Renal cortex interstitium (tissue), 11 donors: Measurements from ENCODE around the gene PGBD5. TPM values are rescaled to one million over a fixed set of nuclear protein-coding genes. Genes with fewer than 3 reads are reported as not detected.
"Not testable (repeated sequence)": the region's sequence is repeated elsewhere in the genome, so short reads cannot be mapped to it uniquely, and the experiment has no call there.

ENCODE experiments used
- DNase-seq, 11 donors: peaks; one replicate each; pipeline ENCODE4 v3.0.0-alpha.2; 2013; ENCODE audit warnings: low read depth in 9 of 11, low spot score in 4 of 11; ENCODE audit errors: extremely low read depth in 1 of 11
- polyA plus RNA-seq, 3 donors: library from polyadenylated mRNA; unstranded; fragments of 120-200 nt; gene quantifications; one replicate each; pipeline ENCODE4 v1.2.1, GENCODE V29; 2013; ENCODE audit not compliant: insufficient read length in 3 of 3

PGBD5 gene
- polyA plus RNA-seq, 3 donors: 7.0 to 8.1 (median 7.8) TPM

DNA sequence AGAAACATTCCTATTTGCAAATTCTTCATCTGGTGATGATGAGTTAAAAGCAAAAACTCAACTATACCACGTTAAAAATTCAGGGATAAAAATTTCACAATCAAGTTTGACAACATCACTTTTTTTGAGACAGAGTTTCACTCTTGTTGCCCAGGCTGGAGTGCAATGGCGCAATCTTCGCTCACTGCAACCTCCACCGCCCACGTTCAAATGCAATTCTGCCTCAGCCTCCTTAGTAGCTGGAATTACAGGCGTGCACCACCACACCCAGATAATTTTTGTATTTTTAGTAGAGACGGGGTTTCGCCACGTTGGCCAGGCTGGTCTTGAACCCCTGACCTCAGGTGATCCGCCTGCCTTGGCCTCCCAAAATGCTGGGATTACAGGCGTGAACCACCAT, 19.4 kb downstream of the PGBD5 start:
- DNase-seq: not testable (repeated sequence)

- DNase-seq: no peak
Measured at GRCh38 chr1:230403442-230403841, 22.7 kb downstream of the PGBD5 start.

GRCh38 chr1:230401763-230402294, 24.3 kb downstream of the PGBD5 start:
- DNase-seq: peak in 3 of 11 donors; percentile 21 to 41 (median 36)

GRCh38 chr1:230401101-230401500, 25.0 kb downstream of the PGBD5 start:
- DNase-seq: no peak

DNA sequence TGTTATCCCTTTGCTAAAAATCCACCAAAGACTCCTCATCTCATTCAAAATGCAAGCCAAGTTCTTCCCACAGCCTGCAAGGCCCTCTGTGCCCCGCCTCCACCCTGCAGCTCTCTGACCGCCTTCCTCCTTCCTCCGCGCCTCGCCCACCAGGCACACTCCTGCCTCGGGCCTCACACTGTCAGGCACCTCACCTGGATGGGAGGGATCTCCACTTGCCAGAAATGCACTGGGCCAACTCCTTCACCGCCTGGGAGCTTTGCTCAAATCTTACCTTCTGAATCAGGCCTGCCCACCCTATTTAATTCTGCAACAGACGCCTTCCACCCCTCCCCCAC, 26.2 kb downstream of the PGBD5 start:
- DNase-seq: no peak

GRCh38 chr1:230399321-230400006, 26.7 kb downstream of the PGBD5 start:
- DNase-seq: no peak

DNA sequence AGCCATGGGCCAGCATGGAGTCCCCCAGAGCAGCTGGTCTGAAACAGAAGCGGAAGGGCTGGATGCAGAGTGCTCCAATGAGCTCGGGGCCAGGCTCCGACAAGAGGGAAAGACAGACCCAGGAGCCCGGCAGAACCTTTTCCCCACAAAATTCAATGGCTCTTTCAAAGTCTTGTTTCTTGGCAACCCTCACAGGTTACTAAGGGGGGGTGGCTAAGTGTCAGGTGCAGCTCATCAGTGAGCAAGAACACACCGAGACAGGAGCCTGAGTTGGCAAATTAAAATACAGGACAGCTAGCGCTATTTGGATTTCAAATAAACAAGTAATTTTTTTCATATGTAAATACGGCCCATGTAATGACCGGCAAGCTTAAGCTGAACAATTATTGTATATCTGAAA, 27.3 kb downstream of the PGBD5 start:
- DNase-seq: no peak

DNA sequence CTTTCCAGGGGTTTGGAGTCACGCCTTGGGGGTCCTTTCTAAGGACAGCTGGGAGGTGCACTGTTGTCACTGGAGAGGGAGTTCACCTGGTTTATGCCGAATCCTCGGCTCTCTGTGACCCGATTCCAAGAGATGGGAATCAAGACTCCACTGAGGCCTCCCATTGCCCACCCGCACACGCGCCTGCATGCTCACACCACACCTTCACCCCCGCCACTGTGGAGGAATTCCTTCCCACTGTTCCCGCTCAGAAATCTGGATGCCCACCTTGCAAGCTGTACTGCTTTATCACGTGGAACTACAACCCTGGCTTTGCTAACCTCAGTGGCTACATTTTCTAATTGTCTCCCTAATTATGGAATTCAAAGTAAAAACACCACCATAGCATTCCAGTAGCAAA, 29.2 kb downstream of the PGBD5 start:
- DNase-seq: no peak

DNA sequence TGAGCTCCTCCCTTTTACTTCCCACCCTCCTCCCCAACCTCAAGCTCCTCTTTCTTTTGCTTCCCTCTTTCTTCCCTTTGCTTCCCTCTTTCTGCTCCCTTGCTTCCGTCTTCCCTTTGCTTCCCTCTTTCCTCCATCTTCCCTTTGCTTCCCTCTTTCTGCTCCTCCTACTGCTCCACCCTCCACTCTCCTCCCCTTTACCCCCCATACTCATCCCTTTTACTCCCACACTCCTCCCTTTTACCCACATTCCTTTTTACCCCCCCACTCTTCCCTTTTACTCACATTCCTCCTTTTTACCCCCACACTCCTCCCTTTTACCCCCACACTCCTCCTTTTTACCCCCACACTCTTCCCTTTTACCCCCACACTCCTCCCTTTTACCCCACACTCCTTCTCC, 30.2 kb downstream of the PGBD5 start:
- no peak for DNase-seq

DNA sequence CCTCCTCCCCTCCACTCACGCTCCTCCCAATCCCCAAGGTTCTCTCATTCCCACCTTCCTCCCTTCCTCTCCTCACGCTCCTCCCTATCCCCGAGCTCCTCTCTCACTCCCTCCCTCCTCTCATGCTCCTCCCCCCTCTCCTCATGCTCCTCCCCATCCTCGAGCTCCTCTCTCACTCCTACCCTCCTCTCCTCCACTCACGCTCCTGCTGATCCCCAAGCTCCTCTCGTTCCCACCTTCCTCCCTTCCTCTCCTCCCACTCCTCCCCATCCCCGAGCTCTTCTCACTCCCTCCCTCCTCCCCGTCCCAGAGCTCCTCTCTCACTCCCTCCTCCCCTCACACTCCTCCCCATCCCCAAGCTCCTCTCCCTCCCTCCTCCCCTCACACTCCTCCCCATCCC, 31.4 kb downstream of the PGBD5 start:
- DNase-seq: no peak

DNA sequence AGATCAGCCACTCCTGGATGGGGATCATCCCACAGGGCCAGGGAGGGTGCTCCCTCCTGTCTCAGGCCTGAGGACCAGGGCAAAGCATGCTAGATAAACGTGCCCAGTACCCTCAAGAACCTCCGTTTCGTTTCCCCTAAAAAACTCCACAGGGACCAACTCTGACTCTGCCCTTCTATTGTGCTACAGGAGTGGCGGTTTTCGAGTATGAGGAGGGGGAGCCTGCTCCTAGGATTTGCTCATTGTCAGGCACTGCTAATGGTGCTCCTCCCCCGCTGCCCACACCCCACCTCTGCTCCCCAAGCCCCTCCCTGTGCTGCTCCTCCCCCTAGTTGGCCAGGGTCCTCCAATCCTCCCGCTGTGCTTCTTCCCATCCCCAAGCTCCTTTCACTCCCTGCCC, 32.0 kb downstream of the PGBD5 start:
- no peak for DNase-seq

DNA sequence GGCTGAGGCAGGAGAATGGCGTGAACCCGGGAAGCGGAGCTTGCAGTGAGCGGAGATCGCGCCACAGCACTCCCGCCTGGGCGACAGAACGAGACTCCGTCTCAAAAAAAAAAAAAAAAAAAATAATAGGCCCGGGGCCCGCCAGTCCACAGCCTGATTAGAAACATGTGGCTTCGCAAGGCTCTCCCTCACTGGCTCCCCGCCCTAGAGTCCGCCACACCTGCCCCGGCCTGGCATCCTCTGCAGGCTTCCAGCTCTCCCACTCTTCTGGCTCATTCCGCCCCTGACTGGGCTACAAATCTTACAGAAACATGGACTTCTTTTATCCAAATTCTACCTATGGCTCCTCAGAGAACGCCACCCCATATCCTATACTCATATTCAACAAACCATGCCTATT, 32.4 kb downstream of the PGBD5 start:
- DNase-seq: no peak

- DNase-seq: no peak
Measured at GRCh38 chr1:230392920-230393521, 33.1 kb downstream of the PGBD5 start.

DNA sequence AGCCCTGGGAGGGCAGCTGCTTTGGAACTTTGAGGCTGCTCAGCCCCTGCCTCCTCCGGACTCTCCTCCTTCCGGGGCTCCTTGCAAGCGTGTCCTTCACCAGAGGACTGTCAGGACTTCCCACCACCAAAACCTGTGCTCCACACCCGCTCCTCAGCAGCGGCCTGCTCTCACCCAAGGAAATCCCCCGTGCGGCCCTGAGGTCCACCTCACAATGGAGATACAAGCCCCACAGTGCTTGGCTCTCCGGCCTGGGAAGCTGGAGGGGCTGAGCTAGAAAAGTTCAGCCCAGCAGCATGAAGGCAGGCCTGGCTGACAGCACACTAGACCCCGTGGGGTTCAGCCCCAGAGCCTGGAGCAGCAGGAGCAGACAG, 33.6 kb downstream of the PGBD5 start:
- no peak for DNase-seq

- no peak for DNase-seq
Measured at GRCh38 chr1:230391776-230392535, 34.2 kb downstream of the PGBD5 start.

DNA sequence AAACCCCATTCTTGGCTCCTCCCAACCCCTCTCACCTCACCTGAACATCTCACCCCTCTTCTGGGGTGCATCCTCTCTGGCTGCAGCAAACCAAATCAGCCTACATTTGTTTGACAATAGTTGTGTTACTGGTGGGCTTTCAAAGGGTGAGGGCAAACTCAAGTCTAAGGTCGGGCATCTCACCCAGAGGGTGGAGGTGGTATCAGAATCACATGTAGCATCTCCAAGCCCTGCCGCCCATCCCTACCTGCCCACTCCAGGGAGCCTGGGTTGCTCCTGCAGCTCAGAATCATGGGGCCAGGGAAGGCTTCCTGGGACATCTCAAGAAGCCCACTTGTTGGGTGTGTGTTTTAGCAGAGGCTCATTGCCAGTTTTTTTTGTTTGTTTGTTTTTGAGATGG, 35.8 kb downstream of the PGBD5 start:
- DNase-seq: no peak

GRCh38 chr1:230387876-230388275, 38.3 kb downstream of the PGBD5 start:
- DNase-seq: no peak

DNA sequence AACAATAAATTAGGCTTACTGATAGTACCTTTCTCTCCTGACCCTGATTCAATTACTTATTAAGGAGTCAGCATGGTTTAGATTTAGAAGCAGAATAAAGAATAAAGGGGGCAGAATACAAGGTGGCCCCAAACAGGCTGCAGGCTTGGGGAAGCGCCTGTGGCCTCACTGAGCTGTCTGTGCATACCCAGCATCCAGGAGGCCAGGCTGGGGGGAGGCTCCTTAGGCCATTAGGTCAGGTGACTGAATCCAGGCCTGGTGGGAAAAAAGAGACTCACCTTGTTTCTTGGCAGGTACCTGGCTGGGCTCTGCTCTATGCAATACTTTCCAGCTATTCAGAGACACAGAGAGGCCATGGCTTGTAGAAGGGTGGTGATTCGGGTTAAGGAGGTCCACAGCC, 38.8 kb downstream of the PGBD5 start:
- no peak for DNase-seq

- no peak for DNase-seq
Measured at GRCh38 chr1:230386637-230387262, 39.4 kb downstream of the PGBD5 start.

GRCh38 chr1:230385930-230386329, 40.2 kb downstream of the PGBD5 start:
- no peak for DNase-seq
